ENCODE measurements around the gene UPK3A.

The UPK3A gene

DNA sequence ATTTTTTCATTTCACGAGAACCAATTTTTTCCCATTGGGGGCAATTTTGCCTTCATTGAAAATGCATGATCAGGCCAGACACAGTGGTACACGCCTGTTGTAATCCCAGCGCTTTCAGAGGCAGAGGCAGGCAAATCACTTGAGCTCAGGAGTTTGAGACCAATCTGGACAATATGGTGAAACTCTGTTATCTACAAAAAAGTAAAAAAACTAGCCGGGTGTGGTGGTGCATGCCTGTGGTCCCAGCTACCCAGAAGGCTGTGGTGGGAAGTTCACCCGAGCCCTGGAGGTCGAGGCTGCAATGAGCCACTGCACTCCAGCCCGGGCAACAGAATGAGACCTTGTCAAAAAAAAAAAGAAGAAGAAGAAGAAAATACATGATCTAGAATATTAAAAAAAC lies 19.2 kb upstream of the UPK3A start:
- no peak for DNase-seq (ENCODE audit: low read depth)
- TF ChIP-seq CTCF (IDR thresholded peaks at IDR 0.05; ENCODE audit: low read depth, low read length, missing control alignments) = no peak

GRCh38 chr22:45268167-45268957 lies 16.4 kb upstream of the UPK3A start:
- peak overlapping the region; percentile 61 for H3K4me3 ChIP-seq (ENCODE audit: low read depth, low read length)
- no peak for TF ChIP-seq CTCF (IDR thresholded peaks at IDR 0.05; ENCODE audit: low read depth, low read length, missing control alignments)
- no peak for DNase-seq (ENCODE audit: low read depth)

More for the DNA sequence above, 19.2 kb upstream of the UPK3A start:
- H3K4me3 ChIP-seq (ENCODE audit: low read depth, low read length) = no peak overlapping the region

GRCh38 chr22:45268958-45269844 lies 15.5 kb upstream of the UPK3A start:
- no peak for DNase-seq (ENCODE audit: low read depth)
- H3K4me3 ChIP-seq (ENCODE audit: low read depth, low read length) = peak overlapping the region; percentile 61
- TF ChIP-seq CTCF (IDR thresholded peaks at IDR 0.05; ENCODE audit: low read depth, low read length, missing control alignments) = peak; percentile 74

DNA sequence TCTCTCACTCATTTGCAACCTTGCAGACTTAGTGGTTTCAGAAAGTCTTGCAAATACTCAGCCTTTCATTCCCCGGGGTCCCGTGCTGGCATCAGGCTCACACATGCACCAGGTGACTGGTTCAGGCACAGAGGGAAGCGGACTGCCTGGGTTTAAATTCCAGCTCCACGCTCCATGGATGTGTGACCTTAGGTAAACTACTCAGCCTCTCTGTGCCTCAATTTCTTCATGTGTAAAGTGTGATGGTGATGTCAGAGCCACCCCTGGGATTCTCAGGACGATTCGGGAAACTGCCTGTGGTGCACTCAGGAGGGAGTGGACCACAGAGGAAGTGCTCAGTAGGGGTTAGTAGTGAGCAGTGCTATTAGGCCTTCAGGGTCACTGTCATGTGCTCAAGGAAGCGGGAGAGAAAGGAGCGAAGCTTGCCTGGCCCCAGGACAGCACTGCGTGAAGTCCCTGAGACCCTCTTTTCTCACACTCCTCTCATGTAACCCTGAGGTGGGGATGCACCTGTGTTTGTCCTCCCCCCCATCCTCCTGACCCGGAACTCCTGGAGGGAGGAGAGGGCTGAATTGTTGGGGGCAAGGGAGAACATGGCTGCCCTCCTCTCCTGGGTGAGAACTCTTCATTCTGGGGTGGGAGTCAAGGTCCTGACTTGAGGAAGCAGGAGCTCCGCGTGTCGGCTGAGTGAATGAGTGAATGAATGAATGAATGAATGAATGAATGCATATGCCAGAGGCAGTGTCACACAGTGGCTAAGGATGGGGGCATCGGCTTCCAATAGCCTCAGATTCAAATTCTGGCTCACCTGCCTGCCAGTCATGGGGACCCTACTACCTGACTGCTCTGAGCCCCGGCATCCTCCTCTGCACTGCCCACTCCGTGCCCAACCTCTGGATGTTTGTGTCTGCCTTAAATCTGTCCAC lies 14.4 kb upstream of the UPK3A start:
- no peak for TF ChIP-seq CTCF (IDR thresholded peaks at IDR 0.05; ENCODE audit: low read depth, low read length, missing control alignments)
- H3K4me3 ChIP-seq (ENCODE audit: low read depth, low read length) = no peak overlapping the region
- DNase-seq (ENCODE audit: low read depth) = no peak

- TF ChIP-seq CTCF (IDR thresholded peaks at IDR 0.05; ENCODE audit: low read depth, low read length, missing control alignments) = no peak
- DNase-seq (ENCODE audit: low read depth) = no peak
- H3K4me3 ChIP-seq (ENCODE audit: low read depth, low read length) = no peak overlapping the region
Measured at GRCh38 chr22:45271667-45272201, 13.0 kb upstream of the UPK3A start.

DNA sequence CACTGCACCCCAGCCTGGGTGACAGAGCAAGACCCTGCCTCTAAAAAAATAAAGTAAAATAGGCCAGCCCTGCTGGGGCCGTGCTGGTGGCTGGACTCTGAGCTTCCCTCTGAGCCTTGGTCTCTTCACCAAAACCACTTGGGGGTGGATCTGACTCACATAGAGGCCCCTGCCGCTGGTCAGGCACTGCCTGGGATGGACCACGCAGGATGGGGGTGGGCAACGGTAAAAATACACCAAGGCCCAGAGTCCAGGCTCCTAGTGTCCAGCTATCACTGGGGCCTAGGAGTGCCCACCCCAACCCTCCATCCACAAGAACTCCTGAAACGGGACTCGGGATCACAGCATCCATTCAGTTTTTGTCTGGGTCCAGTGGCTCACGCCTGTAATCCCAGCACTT lies 12.3 kb upstream of the UPK3A start:
- DNase-seq (ENCODE audit: low read depth) = no peak

More for the DNA sequence above, 12.3 kb upstream of the UPK3A start:
- TF ChIP-seq CTCF (IDR thresholded peaks at IDR 0.05; ENCODE audit: low read depth, low read length, missing control alignments) = no peak
- no peak overlapping the region for H3K4me3 ChIP-seq (ENCODE audit: low read depth, low read length)

Data from GM12864 (cell line).